NT2/D1 (cell line): ENCODE data around the gene MLLT3.

Source experiments
- DNase-seq: peaks from one replicate; pipeline ENCODE4 v3.0.0-alpha.2; 2011; ENCODE audit warnings: low read depth, low spot score
- H3K27me3 ChIP-seq: 2 replicates; pipeline ENCODE4 v1.6.0; 2011; ENCODE audit warnings: mild to moderate bottlenecking; ENCODE audit not compliant: insufficient read length, insufficient read depth
- H3K36me3 ChIP-seq: 2 replicates; pipeline ENCODE4 v1.6.1; 2011; ENCODE audit warnings: mild to moderate bottlenecking, low read length, mixed read lengths; ENCODE audit not compliant: insufficient read depth, insufficient read length
- H3K4me1 ChIP-seq: 2 replicates; pipeline ENCODE4 v1.5.1; 2011; ENCODE audit not compliant: insufficient read depth, insufficient read length
- H3K4me3 ChIP-seq: 2 replicates; pipeline ENCODE4 v1.5.1; 2011; ENCODE audit warnings: low read depth; ENCODE audit not compliant: insufficient read length
- H3K9ac ChIP-seq: 2 replicates; pipeline ENCODE4 v1.6.0; 2011; ENCODE audit warnings: low read depth; ENCODE audit not compliant: insufficient read length
- H3K9me3 ChIP-seq: 2 replicates; pipeline ENCODE4 v1.5.1; 2011; ENCODE audit warnings: mild to moderate bottlenecking, low read length; ENCODE audit not compliant: insufficient read depth
- SUZ12 ChIP-seq: IDR thresholded peaks from 2 replicates; pipeline ENCODE4 v1.6.1; 2011; ENCODE audit not compliant: insufficient read length, insufficient read depth; ENCODE audit errors: extremely low read depth
- YY1 ChIP-seq: IDR thresholded peaks from 2 replicates; pipeline ENCODE4 v1.6.1; 2011; ENCODE audit not compliant: insufficient read length, insufficient read depth
- ZNF274 ChIP-seq: IDR thresholded peaks from 2 replicates; pipeline ENCODE4 v1.6.1; 2011; ENCODE audit warnings: mild to moderate bottlenecking, low read depth, low read length

MLLT3 gene

GRCh38 chr9:20606652-20607051, 15.6 kb downstream of the MLLT3 start:
- no peak overlapping the region for H3K4me3 ChIP-seq
- DNase-seq, result no peak
- H3K9me3 ChIP-seq, result no peaks in the 10 kb centered on the region
- H3K4me1 ChIP-seq, result no peaks in the 10 kb centered on the region
- no peaks in the 10 kb centered on the region for H3K27me3 ChIP-seq
- H3K36me3 ChIP-seq, result no peaks in the 10 kb centered on the region
- TF ChIP-seq SUZ12 (no peak), YY1 (no peak), ZNF274 (no peak)
- no peak overlapping the region for H3K9ac ChIP-seq

- no peak for DNase-seq
- H3K4me1 ChIP-seq, result no peaks in the 10 kb centered on the region
- H3K9ac ChIP-seq, result no peak overlapping the region
- no peak for TF ChIP-seq SUZ12
- no peak for TF ChIP-seq YY1
- no peak for TF ChIP-seq ZNF274
- no peaks in the 10 kb centered on the region for H3K27me3 ChIP-seq
- no peaks in the 10 kb centered on the region for H3K36me3 ChIP-seq
- no peak overlapping the region for H3K4me3 ChIP-seq
- H3K9me3 ChIP-seq, result no peaks in the 10 kb centered on the region
Observed at GRCh38 chr9:20604562-20604961, 17.7 kb downstream of the MLLT3 start.

DNA sequence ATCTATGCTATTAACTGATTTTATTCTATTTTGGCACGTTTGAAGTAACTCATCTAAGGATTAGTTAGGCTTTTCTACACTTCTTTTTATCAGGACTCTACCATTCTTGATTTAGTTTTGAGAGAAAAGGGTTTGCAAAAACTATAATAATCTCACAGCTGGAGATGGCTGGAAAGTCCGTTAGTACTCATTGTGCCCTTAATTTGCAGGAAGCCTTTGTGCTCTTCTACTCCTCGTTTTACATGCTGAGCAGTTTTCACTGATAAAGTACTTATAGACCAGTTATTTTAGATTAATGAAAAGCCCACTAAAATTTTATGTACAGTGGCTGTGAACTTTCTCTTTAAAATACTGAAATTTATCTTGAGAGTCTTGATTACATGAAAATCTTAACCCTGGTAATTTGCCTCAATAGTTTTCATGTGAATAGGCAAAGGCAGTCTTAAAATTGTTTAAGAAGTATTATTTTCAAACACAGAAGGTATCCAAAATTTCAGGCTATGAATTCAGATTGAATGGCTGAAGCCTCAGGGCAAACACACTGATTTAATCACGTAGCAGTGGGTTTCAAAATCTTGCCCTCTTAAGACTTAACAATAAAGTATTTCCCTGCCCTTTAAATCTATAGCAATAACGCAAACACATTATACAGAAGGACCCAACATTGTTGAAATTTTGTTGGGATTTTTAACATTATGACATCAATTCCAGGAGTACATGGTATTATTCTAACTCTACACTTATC, 18.6 kb downstream of the MLLT3 start:
- Histone ChIP-seq H3K9ac (no peak overlapping the region), H3K4me1 (no peaks in the 10 kb centered on the region), H3K27me3 (no peaks in the 10 kb centered on the region), H3K36me3 (no peaks in the 10 kb centered on the region), H3K9me3 (no peaks in the 10 kb centered on the region), H3K4me3 (no peak overlapping the region)
- TF ChIP-seq YY1, result no peak
- no peak for TF ChIP-seq ZNF274
- TF ChIP-seq SUZ12, result no peak
- no peak for DNase-seq

- H3K4me3 ChIP-seq, result no peak overlapping the region
- H3K36me3 ChIP-seq, result no peaks in the 10 kb centered on the region
- H3K4me1 ChIP-seq, result no peaks in the 10 kb centered on the region
- no peak overlapping the region for H3K9ac ChIP-seq
- H3K9me3 ChIP-seq, result no peaks in the 10 kb centered on the region
- no peak for TF ChIP-seq YY1
- no peak for TF ChIP-seq SUZ12
- no peak for TF ChIP-seq ZNF274
- no peaks in the 10 kb centered on the region for H3K27me3 ChIP-seq
- no peak for DNase-seq
Observed at GRCh38 chr9:20601292-20601691, 21.0 kb downstream of the MLLT3 start.

DNA sequence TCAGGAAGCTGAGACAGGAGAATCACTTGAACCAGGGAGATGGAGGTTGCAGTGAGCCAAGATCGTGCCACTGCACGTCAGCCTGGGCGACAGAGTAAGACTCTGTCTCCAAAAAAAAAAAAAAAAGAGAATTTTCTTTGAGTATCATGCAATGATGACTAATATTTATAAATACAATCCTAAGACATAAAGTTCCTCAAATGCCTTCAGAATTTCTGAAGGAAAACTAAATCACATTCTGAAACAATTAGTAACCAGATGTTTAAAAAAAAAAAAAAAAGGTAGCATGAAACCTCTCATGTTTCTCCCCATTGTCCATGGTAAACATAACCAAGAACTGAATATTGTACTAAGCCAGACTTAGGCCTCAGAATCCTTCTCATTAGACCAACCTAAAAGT, 23.1 kb downstream of the MLLT3 start:
- no peak for DNase-seq
- H3K9me3 ChIP-seq, result no peaks in the 10 kb centered on the region
- no peaks in the 10 kb centered on the region for H3K27me3 ChIP-seq
- H3K9ac ChIP-seq, result no peak overlapping the region
- no peaks in the 10 kb centered on the region for H3K4me1 ChIP-seq
- H3K4me3 ChIP-seq, result no peak overlapping the region
- H3K36me3 ChIP-seq, result no peaks in the 10 kb centered on the region
- no peak for TF ChIP-seq YY1
- no peak for TF ChIP-seq ZNF274
- TF ChIP-seq SUZ12, result no peak

DNA sequence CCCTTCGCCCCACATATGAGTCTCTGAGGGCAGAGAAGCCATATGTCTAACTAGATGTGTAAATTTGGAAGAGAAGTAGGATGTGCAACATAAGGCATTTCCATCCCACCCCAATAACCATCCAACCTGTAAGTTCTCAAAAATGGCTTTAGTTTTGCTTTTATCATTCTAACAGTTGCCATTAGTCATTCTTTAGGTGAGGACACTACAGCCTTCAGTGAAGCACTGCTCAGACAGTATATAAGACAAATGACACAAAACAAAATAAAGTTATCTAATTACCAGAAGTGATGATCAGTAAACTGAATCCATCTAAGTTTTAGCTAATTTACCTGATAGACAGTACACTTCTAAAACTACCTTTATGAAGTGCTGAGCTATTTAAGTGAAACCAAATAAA, 23.9 kb downstream of the MLLT3 start:
- Histone ChIP-seq H3K36me3 (no peaks in the 10 kb centered on the region), H3K9ac (no peak overlapping the region), H3K9me3 (no peaks in the 10 kb centered on the region), H3K4me3 (no peak overlapping the region), H3K4me1 (no peaks in the 10 kb centered on the region), H3K27me3 (no peaks in the 10 kb centered on the region)
- TF ChIP-seq YY1, result no peak
- TF ChIP-seq SUZ12, result no peak
- no peak for DNase-seq

- H3K9me3 ChIP-seq, result no peaks in the 10 kb centered on the region
- H3K4me3 ChIP-seq, result no peak overlapping the region
Observed at GRCh38 chr9:20597862-20598261, 24.4 kb downstream of the MLLT3 start.

More at GRCh38 chr9:20597862-20598261, 24.4 kb downstream of the MLLT3 start:
- no peak for TF ChIP-seq ZNF274
- TF ChIP-seq SUZ12, result no peak
- no peak for TF ChIP-seq YY1
- Histone ChIP-seq H3K4me1 (no peaks in the 10 kb centered on the region), H3K36me3 (no peaks in the 10 kb centered on the region), H3K9ac (no peak overlapping the region), H3K27me3 (no peaks in the 10 kb centered on the region)
- no peak for DNase-seq
